Breast epithelium (tissue), 4 donors: Measurements from ENCODE around the gene KAT6B. TPM values are rescaled to one million over a fixed set of nuclear protein-coding genes. Genes with fewer than 3 reads are reported as not detected.
A peak's percentile ranks its signal among the peaks of the same experiment; 100 is the strongest.

Experiments
- DNase-seq, 2 donors: peaks; one replicate each; pipeline ENCODE4 v3.0.0-alpha.2; 2019; ENCODE audit warnings: low spot score in 2 of 2
- H3K27ac ChIP-seq, 2 donors: fragments of 200-600 bp; sonication (generic) in 1 of 2; one replicate each; pipeline ENCODE4 v1.5.1; 2016 to 2019; ENCODE audit warnings: mild to moderate bottlenecking in 1 of 2
- H3K27me3 ChIP-seq, 2 donors: fragments of 200-600 bp; sonication (generic) in 1 of 2; one replicate each; pipeline versions ENCODE4 v1.5.1 to v1.6.0; 2017 to 2019; ENCODE audit warnings: control low read depth in 1 of 2, mild to moderate bottlenecking in 1 of 2
- H3K36me3 ChIP-seq: fragments of 200-600 bp; one replicate; pipeline ENCODE4 v1.5.1; 2019
- H3K4me1 ChIP-seq, 2 donors: fragments of 200-600 bp; sonication (generic); one replicate each; pipeline ENCODE4 v1.5.1; 2016 to 2019; ENCODE audit warnings: control low read depth in 1 of 2
- H3K4me3 ChIP-seq, 3 donors: fragments of 200-600 bp; sonication (generic); 1 replicate in 2 of 3; 2 replicates in 1 of 3; pipeline ENCODE4 v1.5.1; 2016 to 2019; ENCODE audit warnings: mild to moderate bottlenecking in 3 of 3, moderate library complexity in 2 of 3
- H3K9me3 ChIP-seq, 2 donors: fragments of 200-600 bp; sonication (generic) in 1 of 2; one replicate each; pipeline ENCODE4 v1.5.1; 2016 to 2019; ENCODE audit warnings: control low read depth in 1 of 2
- POLR2A ChIP-seq: fragments of 450-650 bp; IDR thresholded peaks from one replicate; pipeline ENCODE4 v1.6.1; 2016; ENCODE audit warnings: antibody characterized with exemption, mild to moderate bottlenecking, moderate library complexity
- POLR2AphosphoS5 ChIP-seq, 3 donors: sonication (generic); formaldehyde crosslinking; IDR thresholded peaks; one replicate each; pipeline ENCODE4 v1.6.1; 2017; ENCODE audit warnings: antibody characterized with exemption in 3 of 3
- intact Hi-C: fragments of 100-400 bp; cut with DNase I; formaldehyde crosslinking; loops from one replicate; pipeline ENCODE4 v1.15.1; 2023; ENCODE audit warnings: low total_unique reads
- total RNA-seq, 3 donors: library from RNA; depleted of rRNA; stranded (reverse); fragments of >200 nt; gene quantifications; one replicate each; pipeline ENCODE4 v1.1.0, GENCODE V29; 2016
- TF ChIP-seq, protein P1 (sequence below), 3 donors: fragments of 450-650 bp; IDR thresholded peaks; one replicate each; pipeline ENCODE4 v1.5.1; 2016 to 2017; ENCODE audit warnings: antibody characterized with exemption in 3 of 3, mild to moderate bottlenecking in 3 of 3, moderate library complexity in 3 of 3

Gene KAT6B
- total RNA-seq, 3 donors from 2014 or later, result 46.2 to 90.3 (median 55.7) TPM

DNA sequence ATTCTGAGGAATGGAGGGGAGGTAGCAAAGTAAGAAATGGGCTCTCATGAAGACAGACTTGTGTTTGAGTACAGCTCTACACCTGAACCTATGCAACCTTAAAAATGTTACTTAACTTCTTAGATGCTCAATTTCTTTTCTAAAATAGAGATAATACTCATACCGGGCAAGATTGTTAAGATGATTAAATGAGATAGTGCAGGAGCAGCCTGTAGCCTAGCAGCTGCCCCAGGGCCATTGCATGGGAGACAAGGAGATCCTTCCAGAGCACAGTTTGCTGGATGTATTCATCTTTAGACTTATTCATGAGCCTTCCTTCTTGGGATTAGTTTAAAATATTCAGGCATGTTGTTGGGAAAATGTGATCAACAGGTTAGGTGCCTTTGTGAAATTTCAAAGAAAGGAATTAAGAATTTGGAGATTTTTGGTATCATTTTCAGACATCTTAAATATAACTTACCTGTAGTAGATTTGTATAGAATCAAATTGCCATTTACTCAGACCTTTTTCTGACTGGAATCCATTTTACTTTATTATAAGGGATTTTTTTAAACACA lies 130.2 kb downstream of the KAT6B start:
- intact Hi-C loops, result no loop called here
- Histone ChIP-seq H3K36me3 (no peaks in the 10 kb centered on the region), H3K27ac (no peak overlapping the region), H3K4me3 (no peak overlapping the region), H3K9me3 (no peaks in the 10 kb centered on the region), H3K4me1 (peaks cover 0 to 4% of the 10 kb centered on the region in 2 donors), H3K27me3 (no peaks in the 10 kb centered on the region)
- no peak for DNase-seq
- no peak for TF ChIP-seq POLR2AphosphoS5 (IDR thresholded peaks at IDR 0.05)
- TF ChIP-seq POLR2A, result no peak
- TF ChIP-seq, protein P1, sequence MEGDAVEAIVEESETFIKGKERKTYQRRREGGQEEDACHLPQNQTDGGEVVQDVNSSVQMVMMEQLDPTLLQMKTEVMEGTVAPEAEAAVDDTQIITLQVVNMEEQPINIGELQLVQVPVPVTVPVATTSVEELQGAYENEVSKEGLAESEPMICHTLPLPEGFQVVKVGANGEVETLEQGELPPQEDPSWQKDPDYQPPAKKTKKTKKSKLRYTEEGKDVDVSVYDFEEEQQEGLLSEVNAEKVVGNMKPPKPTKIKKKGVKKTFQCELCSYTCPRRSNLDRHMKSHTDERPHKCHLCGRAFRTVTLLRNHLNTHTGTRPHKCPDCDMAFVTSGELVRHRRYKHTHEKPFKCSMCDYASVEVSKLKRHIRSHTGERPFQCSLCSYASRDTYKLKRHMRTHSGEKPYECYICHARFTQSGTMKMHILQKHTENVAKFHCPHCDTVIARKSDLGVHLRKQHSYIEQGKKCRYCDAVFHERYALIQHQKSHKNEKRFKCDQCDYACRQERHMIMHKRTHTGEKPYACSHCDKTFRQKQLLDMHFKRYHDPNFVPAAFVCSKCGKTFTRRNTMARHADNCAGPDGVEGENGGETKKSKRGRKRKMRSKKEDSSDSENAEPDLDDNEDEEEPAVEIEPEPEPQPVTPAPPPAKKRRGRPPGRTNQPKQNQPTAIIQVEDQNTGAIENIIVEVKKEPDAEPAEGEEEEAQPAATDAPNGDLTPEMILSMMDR (IDR thresholded peaks at IDR 0.05), result no peak

- Histone ChIP-seq H3K27ac (no peak overlapping the region), H3K27me3 (no peaks in the 10 kb centered on the region), H3K4me3 (peak overlapping the region in 1 of 3 donors; percentile 26), H3K36me3 (no peaks in the 10 kb centered on the region), H3K9me3 (no peaks in the 10 kb centered on the region), H3K4me1 (peaks cover 0 to 4% of the 10 kb centered on the region in 2 donors)
- no peak for DNase-seq
- TF ChIP-seq POLR2AphosphoS5 (IDR thresholded peaks at IDR 0.05) (no peak), POLR2A (no peak)
- TF ChIP-seq, protein P1 (IDR thresholded peaks at IDR 0.05), result no peak
- intact Hi-C loops, result no loop called here
Measured at GRCh38 chr10:74957285-74957961, 131.0 kb downstream of the KAT6B start.

- no peaks in the 10 kb centered on the region for H3K9me3 ChIP-seq
- intact Hi-C loops, result no loop called here
- H3K27me3 ChIP-seq, result no peaks in the 10 kb centered on the region
- TF ChIP-seq POLR2AphosphoS5 (IDR thresholded peaks at IDR 0.05) (no peak), POLR2A (no peak)
- TF ChIP-seq, protein P1 (IDR thresholded peaks at IDR 0.05), result no peak
- H3K4me3 ChIP-seq, result no peak overlapping the region
- H3K4me1 ChIP-seq, result peaks cover 0 to 4% of the 10 kb centered on the region in 2 donors
- no peaks in the 10 kb centered on the region for H3K36me3 ChIP-seq
- no peak overlapping the region for H3K27ac ChIP-seq
- DNase-seq, result no peak
Measured at GRCh38 chr10:74958316-74958715, 131.9 kb downstream of the KAT6B start.

GRCh38 chr10:74960670-74961069 lies 134.3 kb downstream of the KAT6B start:
- TF ChIP-seq POLR2AphosphoS5 (IDR thresholded peaks at IDR 0.05) (no peak), POLR2A (no peak)
- TF ChIP-seq, protein P1 (IDR thresholded peaks at IDR 0.05), result no peak
- intact Hi-C loops, result no loop called here
- H3K4me3 ChIP-seq, result no peak overlapping the region

DNA sequence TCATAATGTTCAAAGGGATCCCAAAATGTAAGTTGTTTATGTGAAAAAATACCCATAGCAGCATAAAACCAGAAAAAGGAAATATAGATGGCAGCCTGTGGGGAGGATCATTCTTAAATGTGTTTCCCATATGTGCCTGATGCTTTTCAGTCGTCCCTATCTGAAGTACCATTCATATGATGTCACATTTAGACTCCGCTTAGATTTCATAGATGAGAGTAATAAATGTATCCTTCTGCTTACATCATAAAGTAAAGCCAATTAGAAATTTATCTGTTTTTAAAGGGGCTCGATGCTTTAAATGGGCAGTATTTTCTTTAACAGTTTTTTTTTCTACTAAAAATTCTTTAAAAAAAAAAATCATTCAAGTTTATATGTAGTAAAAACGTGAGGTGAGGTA lies 136.1 kb downstream of the KAT6B start:
- no peaks in the 10 kb centered on the region for H3K36me3 ChIP-seq
- H3K4me3 ChIP-seq, result no peak overlapping the region
- no peak overlapping the region for H3K27ac ChIP-seq
- intact Hi-C loops, result no loop called here
- H3K4me1 ChIP-seq, result no peaks in the 10 kb centered on the region
- DNase-seq, result no peak
- TF ChIP-seq, protein P1 (IDR thresholded peaks at IDR 0.05), result no peak
- TF ChIP-seq POLR2A (no peak), POLR2AphosphoS5 (IDR thresholded peaks at IDR 0.05) (no peak)
- no peaks in the 10 kb centered on the region for H3K27me3 ChIP-seq
- H3K9me3 ChIP-seq, result no peaks in the 10 kb centered on the region

More at GRCh38 chr10:74960670-74961069, 134.3 kb downstream of the KAT6B start:
- Histone ChIP-seq H3K36me3 (no peaks in the 10 kb centered on the region), H3K4me1 (peaks cover 0 to 4% of the 10 kb centered on the region in 2 donors), H3K27me3 (no peaks in the 10 kb centered on the region), H3K9me3 (no peaks in the 10 kb centered on the region), H3K27ac (no peak overlapping the region)
- no peak for DNase-seq
